Stimulated activated CD8-positive, alpha-beta memory T cell treated with anti-CD3 and anti-CD28 coated beads, Interleukin-12 subunit alpha, Interleukin-12 subunit beta, amount 100 ng/mL, for 24 hours (primary cell): ENCODE measurements around the gene FGGY.
"Not testable (repeated sequence)": the region's sequence is repeated elsewhere in the genome, so short reads cannot be mapped to it uniquely, and the experiment has no call there.

ENCODE experiments used
- DNase-seq: peaks from one replicate; pipeline ENCODE4 v3.0.0-alpha.2; 2020; ENCODE audit errors: extremely low read depth

Gene FGGY

DNA sequence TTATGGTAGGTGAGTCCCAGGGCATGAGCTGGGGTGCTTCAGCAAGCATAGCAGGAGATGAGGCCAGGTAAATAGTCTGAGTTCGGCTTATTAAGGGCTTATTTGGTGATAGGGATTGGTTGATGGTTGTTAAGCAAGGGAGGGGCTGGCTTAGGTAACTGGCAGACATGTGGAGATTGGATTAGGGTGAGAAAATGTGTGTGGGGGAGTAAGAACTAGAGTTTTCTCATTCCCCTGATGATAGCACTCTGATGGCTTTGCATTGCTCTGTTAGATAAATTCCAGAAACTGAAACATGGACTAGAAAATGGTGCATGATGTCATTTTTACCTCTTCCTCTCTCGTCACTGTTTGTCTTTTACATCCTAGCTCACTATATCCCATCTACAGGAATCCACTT is 53.6 kb downstream of the FGGY start:
- DNase-seq: no peak

DNA sequence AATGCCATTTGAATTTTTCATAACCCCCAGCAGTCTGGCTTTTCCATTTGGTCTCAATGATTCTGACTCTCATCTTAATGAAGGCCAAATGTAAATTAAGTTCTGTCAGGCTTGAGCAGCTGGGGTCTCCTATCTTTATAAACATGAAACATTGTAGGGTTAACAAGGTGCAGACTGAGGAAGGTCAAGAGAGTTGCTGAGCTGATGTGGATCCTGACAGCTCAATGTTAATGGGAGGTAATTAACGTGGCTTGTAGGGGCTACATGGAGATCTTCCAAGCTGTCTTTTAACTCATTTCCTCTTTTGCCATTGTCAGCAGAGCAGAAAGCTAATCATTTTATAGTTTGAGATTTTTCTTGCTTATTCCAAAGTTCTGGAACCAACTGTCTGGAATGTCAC is 55.2 kb downstream of the FGGY start:
- DNase-seq: no peak

GRCh38 chr1:59353453-59353852 is 56.6 kb downstream of the FGGY start:
- DNase-seq: no peak

- DNase-seq: not testable (repeated sequence)
These were observed 57.3 kb downstream of the FGGY start for GRCh38 chr1:59354239-59354638.

DNA sequence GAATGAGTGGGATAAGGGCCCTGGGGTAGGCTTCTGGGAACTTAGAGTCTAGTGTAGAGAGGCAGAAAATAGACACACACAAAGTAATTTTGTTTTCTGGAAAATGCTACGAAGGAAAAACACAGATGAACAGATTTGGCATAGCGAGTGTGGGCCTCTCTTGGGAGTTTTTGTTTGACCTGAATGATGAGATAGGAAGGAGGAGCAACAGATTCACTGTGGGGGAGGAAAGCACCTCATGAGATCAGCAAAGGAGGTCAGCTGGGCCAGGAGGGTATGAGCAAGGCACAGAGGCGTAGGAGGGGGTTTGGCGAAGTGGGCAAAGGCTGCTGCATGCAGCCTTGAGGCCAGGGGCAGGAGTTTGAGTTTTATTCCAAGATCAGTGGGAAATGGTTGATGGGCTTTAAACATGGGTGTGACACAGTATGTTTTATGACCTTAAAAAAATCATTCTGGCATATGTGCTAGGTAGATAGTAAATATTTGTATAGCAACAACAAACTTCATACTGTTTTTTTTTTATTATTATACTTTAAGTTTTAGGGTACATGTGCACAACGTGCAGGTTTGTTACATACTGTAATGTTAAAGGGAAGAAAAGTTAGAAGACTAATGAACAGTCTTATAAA is 57.9 kb downstream of the FGGY start:
- no peak for DNase-seq

DNA sequence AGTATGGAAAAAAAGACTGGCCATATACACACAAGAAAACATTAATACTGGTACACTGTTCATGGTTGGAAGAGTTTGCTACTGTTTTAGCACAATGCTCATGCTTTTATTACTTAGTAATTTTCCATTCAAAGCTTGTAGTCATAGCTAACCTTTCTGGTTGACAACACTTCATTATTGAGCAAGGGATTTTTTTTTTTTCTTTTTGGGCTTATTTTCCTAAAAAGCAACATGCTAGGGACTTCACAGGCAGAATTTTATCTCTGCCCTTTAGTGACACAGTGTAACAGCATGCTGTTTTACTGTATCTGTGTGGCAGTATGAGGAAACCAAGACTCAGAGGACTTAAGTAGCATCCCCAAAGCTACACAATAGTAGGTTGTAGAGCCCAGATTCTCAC is 58.5 kb downstream of the FGGY start:
- DNase-seq: no peak

DNA sequence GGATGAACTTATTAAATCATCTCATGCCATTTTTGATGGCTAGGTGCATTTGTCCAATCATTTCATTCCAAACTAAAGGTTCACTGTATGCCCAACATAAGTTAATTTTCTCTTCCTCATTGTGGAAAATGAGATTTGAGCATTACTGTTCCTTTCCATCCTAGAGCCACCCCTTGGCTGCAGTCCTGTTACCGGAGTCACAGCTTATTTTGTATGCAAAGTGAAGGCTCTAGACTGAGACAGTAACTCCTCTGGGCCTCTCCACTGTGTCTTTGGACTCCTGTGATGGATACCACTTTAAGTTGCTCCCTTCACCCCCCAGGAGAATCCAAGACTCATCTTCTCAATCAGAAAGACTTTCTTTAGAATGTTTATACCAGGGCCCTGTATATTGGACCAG is 59.7 kb downstream of the FGGY start:
- DNase-seq: no peak

DNA sequence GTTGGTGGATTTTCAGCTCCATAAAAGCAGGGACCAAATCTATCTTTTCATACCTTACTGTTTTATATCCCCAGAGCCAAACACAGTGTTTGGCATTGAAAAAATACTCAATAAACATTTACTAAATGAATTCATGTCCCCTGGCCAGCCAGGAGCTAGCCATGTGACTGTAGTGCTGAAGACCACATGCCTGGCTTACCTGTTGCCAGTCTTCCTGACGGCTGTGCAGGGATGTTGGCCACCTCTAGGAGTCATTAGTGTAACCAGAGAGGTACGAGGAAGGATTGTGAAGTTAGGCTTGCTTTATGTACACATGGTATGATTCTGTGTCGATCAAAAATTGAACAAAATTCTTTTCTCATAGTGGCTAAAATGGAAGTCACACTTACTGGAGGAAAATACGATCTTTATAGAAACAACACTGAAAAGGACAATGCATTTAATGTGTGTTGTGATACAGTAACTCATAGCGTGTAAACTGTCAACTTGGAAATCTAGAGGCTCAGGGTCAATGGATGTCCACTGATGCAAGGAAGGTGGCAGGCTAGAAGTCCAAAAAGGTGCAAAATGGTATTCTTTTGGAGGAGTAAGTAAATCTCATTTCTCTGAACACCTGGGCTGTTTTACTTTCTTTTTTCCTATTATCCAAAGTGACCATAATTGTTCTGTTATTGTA is 60.9 kb downstream of the FGGY start:
- DNase-seq: no peak

DNA sequence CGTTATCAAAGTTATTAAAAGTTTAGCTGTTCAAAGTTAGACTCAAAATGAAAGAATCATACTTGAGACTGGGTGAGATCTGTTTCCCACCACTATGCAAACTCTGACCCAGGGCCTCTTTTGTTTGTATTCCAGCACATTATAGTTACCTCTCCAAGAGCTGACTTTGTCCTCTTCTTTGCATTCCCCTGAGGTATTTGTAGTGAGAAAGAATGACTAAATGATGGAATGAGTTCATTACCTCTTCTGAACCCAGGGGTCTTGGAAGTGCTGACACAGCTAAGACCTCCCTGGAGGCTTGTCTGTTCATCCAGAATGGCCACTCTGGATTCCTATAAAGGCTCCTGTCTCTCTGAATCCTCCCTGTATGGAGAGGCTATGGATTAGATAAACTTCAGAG is 62.4 kb downstream of the FGGY start:
- DNase-seq: no peak

GRCh38 chr1:59360170-59360569 is 63.3 kb downstream of the FGGY start:
- DNase-seq: no peak

GRCh38 chr1:59360729-59361128 is 63.8 kb downstream of the FGGY start:
- DNase-seq: no peak

DNA sequence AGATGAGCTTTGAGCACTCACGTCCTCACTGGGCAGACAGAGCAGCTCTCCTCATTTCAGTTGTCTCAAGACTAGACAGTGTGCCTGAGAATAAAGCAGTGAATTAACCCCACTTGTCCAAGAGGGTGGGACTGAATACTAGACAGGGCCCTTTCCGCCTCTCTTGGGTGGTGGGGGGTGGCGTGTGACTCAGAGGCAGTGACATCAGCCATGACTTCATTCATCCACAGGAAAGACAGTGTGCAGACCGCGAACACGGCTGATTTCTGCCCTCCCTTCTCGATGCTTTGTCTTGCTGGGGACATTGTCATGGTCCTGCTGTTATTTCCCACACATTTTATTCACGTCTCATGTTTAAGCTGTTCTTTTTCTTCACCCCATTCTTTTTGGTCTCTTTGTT is 64.9 kb downstream of the FGGY start:
- DNase-seq: no peak

GRCh38 chr1:59364037-59364436 is 67.1 kb downstream of the FGGY start:
- DNase-seq: no peak

DNA sequence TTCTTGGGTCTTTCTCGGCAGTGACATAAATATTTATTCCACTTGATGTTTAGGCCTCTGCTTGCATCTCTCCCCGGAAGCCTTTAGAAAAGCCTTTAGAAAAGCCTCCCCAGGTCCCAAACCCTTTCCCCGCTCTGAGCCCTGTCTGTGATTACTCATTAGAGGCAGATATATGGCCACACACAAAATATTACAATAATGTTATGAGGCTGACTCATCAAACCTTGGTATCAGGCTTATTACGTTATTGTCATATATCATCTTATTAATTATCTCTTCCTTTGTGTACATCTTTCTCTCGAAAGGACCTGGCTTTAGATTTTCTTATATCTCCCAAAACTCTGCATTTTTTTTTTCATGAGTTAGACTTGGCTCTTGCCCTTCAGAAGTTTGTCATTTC is 69.5 kb downstream of the FGGY start:
- DNase-seq: no peak

DNA sequence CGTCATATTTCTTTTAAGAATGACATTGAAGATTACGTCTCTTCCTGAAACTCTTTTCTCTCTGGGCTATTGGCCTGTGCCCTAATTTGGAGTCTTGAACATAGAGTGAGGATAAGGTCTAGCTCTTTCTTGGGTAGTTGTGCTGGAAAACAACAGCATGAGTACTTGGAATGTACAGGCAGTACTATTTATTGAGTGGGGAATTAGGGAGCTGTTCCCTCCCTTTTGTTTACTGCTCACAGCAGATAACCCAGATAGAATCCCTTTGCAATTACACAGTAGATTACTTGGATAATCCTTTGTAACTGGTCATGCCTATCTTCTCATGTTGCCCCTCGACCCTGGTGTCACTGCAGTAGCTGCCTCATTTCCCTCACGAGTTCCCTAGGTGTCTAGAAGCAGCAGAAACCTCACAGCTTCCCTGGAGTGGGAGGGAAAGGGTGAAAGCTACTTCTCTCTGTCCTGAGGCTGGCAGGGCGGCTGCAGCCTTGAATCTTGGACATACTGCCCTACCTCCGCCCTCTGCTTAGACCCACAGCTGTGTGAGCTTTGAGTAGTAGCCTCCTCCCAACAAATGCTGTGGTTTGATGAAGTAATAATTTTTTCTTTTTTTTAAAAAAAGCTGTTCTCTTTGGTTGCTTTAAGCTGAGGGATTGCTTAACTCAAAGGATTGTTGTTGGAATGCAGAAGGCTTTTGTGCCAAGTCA is 70.6 kb downstream of the FGGY start:
- DNase-seq: no peak

DNA sequence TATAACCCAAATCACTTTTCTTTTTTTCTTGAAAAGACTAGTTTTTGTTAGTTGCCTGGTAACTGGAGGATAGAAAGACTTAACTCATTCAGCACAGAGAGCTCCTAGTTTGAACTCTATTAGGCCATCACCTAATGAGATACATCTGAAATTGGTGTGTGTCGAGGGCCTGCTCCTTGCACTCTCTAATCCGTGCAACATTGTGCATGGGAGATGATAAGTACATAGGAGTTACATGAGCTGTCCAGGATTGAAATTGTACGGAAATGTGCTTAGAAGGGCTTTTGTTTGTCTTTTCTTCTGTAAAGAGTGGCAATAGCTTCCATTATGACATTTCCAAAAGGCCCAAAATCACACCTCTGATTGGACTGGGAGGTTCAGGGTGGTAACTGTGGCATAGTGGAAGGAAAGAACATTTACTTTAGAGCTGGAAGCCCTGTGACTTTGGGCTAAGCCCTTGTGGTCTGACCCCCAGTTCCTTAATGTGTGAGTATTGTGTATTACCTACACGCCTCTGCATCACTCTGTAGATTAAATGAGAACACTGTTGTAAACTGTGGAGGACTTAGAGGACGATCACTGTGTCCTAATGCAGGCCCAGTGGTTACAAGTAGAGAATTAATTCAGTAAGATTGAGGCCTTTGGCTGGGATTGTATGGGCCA is 71.2 kb downstream of the FGGY start:
- DNase-seq: no peak

DNA sequence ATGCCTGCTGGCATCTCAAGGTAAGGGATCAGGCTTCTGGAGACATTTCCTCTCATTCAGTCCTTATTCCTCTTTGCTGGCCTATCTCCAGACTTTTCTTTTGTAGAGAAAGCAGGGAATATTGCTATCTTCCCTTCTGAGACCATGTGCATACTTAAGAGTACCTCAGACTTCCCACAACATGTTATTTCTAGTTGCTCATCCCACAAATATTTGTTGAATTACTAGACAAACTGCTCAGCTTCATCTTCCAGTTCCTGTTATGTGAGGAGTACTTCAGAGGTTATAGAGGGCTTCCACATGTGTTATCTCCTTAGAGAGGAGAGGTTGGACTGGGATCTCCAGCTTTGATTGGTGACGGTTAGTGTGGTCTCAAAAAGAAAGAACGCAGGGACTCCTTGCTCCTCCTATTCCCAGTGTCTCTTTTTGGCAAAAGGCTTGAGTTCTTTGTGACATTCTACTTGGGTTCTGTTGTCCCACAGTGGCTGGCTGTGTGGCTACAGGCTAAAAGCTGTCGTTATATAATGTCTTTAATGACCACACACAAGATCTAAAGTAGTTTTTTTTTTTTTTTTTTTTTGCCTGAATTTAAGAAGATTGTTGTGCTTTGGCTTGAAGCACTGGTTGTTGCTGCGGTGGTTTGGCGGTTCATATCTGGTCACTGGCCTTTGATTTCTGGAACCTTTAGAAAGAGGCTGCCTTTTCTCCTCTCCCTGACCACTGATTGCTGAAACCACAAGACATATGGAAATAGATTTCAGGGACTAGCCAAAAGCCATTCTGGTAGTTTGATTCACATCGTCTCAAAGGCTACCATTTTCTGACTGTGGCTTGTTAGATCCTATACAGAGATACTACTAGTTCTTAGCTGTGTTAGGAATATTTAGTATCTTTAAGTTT is 78.7 kb downstream of the FGGY start:
- no peak for DNase-seq

- DNase-seq: no peak
These were observed 80.5 kb downstream of the FGGY start for GRCh38 chr1:59377350-59377904.

DNA sequence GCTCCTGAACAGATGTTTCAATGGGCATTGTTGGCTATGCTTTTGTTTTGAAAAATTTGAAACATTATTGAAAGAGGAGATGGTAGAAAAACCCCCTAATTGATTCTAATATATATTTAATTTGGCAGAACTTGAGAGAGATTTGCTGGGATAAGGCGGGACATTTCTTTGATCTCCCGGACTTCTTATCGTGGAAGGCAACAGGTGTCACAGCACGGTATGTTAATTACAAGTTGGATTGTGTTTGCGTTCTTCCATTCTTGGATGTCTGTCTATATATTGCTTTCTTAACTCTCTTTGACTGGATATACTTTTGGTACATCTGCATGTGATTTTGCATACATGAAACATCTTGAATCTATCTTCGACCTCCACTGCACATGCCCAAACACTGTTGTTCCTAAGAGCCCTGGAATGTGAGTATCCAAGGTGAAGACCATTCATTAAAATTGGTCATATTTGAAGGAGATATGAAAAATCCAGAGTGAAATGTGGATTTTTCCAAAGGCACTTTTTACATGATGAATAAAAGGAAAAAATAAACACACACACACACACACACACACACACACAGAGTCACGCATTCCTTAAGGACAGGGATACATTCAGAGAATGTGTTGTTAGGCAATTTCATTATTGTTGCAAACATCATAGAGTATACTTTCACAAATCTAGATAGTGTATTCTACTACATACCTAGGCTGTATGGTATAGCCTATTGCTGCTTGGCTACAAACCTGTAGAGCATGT is 81.9 kb downstream of the FGGY start:
- no peak for DNase-seq

DNA sequence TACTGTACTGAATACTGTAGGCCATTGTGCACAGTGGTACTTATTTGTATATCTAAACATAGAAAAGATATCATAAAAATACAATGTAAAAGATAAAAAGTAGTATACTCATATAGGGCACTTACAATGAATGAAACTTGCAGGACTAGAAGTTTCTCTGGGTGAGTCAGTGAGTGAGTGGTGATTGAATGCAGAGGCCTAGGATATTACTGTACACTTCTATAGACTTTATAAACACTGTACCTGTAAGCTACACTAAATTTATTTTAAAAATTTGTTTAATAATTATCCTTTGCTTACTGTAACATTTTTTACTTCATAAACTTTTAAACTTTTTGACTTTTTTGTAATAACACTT is 82.5 kb downstream of the FGGY start:
- no peak for DNase-seq

DNA sequence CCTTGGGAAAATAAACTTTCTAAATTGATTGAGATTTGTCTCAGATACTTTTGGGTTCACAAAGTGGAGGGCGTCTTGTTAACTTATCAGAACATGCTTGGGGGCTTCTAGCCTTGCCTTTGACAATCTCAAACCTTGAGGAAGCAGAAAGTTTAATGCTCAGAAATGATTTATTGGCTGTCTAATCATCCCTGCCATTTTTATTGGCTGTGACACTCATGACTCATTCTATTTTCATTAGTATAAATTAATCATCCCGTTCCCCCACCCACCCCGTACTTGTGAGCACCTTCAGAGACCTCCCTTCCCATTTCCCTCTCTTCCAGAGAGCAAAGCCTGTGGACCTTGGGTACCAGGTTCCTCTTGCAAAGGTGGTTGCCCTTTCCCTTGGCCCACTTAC is 87.1 kb downstream of the FGGY start:
- no peak for DNase-seq
